ENCODE data around the gene OSBPL1A.

- TF ChIP-seq CTCF (IDR thresholded peaks at IDR 0.05; ENCODE audit: insufficient read depth, low read length, poor library complexity, severe bottlenecking) = no peak
- TF ChIP-seq EZH2phosphoT487 (conservative IDR thresholded peaks at IDR 0.05; ENCODE audit: low read length) = no peak
Measured at GRCh38 chr18:24259869-24260641, 137.6 kb downstream of the OSBPL1A start.

Measured in SU-DHL-6 (cell line).